ENCODE results near the gene ERO1A. TPM values are rescaled to one million over a fixed set of nuclear protein-coding genes. Genes with fewer than 3 reads are reported as not detected.

The ERO1A gene
- total RNA-seq, 1 donor from 2014 or later, result 76.0 TPM

DNA sequence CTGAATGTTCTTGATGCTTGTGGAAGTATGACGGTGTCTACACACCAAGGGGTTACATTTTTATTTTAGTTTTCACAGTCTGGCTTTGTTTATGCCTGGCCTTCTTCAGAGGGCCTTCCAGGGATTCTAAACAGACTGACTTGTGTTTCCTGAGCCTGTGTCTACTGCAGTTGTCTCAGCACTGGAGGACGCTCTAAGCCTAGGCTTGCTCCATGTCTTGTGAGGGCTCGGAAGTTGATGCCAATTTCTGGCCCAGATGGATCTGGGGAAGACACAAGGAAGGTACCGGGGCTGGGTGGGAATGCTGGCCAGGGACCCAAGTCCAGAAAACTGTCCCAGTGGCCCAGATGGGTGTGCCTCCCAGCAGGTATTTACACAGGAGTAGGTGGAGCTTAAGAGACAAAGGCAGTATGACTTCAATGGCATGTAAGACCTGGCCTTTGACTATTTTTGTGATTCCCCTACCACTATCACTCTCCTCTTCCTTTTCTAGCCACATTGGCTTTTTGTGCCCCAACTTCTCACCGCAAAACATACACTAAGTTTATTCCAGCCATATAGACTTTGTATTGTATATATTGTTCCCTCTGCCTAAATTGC is 85.8 kb downstream of the ERO1A start:
- DNase-seq (ENCODE audit: extremely low read depth, low read depth, low spot score), result no peak

DNA sequence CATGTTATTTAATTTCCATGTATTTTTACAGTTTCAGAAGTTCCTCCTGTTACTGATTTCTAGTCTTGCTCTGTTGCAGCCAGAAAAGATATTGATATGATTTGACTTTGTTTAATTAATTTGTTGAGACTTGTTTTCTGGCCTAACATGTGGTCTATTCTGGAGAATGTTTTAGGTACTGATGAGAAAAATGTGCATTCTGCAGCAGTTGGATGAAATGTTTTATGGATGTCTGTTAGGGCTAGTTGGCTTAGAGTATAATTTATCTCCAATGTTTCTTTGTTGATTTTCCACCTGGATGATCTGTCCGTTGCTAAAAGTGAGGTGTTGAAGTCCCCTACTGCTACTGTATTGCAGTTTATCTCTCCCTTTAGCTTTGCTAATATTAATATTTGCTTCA is 88.3 kb downstream of the ERO1A start:
- DNase-seq (ENCODE audit: extremely low read depth, low read depth, low spot score), result no peak

DNA sequence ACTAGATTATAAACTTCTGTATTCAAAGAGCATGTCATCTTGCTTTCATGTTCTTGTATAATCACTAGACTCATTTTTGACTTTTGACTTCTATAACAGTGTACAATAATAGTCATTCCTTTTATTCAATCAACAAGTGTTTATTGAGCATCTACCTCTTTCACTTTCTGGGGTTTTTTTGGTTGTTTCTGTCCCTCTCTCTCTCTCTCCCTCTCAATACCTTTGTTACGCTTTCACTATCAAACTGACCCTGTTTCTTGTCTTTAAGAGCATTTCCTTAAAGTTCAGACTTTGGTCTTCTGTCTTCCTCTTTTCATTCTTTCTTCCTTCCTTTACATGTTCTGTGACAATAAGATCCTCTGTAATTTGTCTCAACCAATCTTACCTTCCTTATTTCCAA is 93.2 kb downstream of the ERO1A start:
- DNase-seq (ENCODE audit: extremely low read depth, low read depth, low spot score), result no peak

DNA sequence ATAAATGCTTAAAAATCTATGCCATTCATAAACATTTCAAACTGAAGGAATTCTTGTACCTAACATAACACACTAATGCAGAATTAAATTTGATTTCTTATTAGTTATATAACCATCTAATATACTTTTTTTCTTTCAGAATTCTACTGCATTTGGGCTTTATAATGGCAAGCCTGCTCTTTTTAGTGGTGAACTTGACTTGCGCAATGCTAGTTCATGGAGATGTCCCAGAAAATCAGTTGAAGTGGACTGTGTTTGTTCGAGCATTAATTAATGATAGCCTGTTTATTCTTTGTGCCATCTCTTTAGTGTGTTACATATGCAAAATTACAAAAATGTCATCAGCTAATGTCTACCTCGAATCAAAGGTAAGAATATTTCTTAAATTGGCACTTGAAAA is 95.4 kb downstream of the ERO1A start:
- no peak for DNase-seq (ENCODE audit: extremely low read depth, low read depth, low spot score)

DNA sequence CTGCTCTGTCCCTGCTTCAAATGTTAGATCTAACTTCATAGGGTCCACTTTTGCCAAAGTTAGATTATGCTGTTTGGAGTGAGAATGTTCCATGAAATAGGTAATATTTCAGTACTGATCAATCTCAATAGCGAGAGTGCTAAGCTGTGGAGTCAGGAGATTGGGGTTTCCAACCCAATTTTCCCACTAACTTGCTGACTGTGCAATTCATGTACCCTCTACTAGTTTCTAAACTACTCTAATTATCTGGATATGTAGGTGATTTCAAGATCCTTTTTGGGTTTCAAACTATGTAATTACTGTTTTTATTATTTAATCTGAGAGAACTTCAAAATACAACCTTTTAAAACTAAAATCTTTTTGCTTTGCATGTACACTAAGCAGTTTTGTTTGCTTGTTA is 96.8 kb downstream of the ERO1A start:
- no peak for DNase-seq (ENCODE audit: extremely low read depth, low read depth, low spot score)

DNA sequence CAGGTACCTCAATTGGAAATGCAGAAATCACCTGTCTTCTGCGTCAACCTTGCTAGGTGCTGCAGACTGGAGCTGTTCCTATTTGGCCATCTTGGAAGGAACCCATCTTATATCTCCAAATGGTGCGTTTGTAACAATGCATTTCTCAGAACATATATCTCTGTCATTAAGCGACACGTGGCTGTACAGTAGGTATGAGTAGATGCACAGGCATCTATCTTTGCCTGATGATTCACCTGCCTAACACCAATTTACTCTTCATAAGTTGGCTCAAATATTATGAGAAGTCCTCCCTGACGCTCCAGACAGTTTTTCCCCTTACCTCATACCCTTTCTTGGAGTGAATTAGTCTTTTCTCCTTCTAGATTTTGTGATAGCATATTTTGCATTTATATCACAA is 98.5 kb downstream of the ERO1A start:
- no peak for DNase-seq (ENCODE audit: extremely low read depth, low read depth, low spot score)

DNA sequence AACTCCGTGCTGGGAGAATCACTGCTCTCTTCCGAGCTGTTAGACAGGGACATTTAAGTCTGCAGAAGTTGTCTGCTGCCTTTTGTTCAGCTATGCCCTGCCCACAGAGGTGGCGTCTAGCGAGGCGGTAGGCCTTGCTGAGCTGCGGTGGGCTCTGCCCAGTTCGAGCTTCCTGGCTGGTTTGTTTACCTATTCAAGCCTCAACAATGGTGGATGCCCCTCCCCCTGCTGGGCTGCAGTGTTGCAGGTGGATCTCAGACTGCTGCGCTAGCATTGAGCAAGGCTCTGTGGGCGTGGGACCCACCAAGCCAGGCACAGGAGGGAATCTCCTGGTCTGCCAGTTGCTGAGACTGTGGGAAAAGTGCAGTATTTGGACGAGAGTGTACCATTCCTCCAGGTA is 99.0 kb downstream of the ERO1A start:
- DNase-seq (ENCODE audit: extremely low read depth, low read depth, low spot score), result no peak

DNA sequence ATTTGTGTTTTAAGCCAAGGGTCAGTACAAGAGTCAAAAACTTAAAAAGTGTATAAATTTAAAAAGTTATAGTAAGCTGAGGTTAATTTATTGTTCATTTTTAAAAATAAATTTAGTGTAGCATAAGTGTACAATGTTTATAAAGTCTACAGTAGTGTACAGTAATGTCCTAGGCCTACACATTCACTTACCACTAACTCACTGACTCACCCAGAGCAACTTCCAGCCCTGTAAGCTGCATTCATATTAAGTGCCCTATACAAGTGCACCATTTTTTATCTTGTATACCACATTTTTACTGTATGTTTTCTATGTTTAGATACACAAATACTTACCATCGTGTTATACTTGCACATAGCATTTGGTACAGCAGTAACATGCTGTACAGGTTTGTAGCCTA is 105.0 kb downstream of the ERO1A start:
- no peak for DNase-seq (ENCODE audit: extremely low read depth, low read depth, low spot score)

Other genes with a start within 250 kb of the ERO1A start
- gene TXNDC16, start 143.1 kb downstream of the ERO1A start, total RNA-seq, result 2.4 and 4.7 TPM in 2 replicates
- 0.63 and 2.1 TPM in 2 replicates for gene GPR137C, start 142.7 kb downstream of the ERO1A start, total RNA-seq
- gene PSMC6, start 11.6 kb upstream of the ERO1A start, total RNA-seq, result 49.3 and 107 TPM in 2 replicates
- gene STYX, start 34.6 kb upstream of the ERO1A start, total RNA-seq, result 21.7 and 22.3 TPM in 2 replicates
- gene GNPNAT1, start 96.0 kb upstream of the ERO1A start, total RNA-seq, result 22.4 and 45.7 TPM in 2 replicates